ENCODE results near the gene PTPN5. TPM values are rescaled to one million over a fixed set of nuclear protein-coding genes. Genes with fewer than 3 reads are reported as not detected.

The PTPN5 gene
- total RNA-seq, 1 experiment from 2014 or later: not detected

DNA sequence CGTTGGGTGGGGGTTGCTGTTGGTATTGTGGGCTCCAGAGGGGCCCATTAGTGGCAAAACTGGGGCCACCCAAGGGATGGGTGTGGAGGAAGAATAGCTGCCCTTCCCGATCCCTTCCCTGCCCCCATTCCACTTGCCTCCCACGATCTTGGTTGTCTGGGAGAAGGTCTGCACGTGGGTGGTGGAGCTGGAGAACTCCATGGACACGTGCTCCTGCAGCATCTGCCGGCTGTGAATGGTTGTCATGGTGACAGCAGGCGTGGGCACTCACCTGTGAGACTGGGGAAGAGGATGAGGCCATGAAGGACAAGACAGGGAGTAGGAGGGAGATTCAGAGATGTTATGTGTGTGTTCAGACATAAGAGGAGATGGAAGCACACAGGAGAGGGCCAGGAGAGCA, 67.6 kb downstream of the PTPN5 start:
- ChIA-PET POLR2A (no interaction called here), RAD21 (ENCODE audit: low non-redundant PET in 1 of 2, low total read pairs in 2 of 2, uncharacterized antibody in 2 of 2, unreplicated experiment in 2 of 2) (no interaction called here), CTCF (interaction anchor here (1.0 to 1.4 kb wide), 2 partner anchors 20 to 480 kb away, joined by 3 to 4 read pairs; no protein-coding TSS in a partner anchor)
- no peak overlapping the region for H2AFZ ChIP-seq (ENCODE audit: low read depth, low read length, poor library complexity, severe bottlenecking)
- no TSS peak for BruUV-seq (replicated peaks)
- no peaks in the 10 kb centered on the region for H3K9me2 ChIP-seq (ENCODE audit: insufficient read depth)
- no peak overlapping the region for H3K9ac ChIP-seq (ENCODE audit: low read length)
- no peak for DNase-seq (ENCODE audit: low read depth, low spot score)
- ATAC-seq: no peak
- no peaks in the 10 kb centered on the region for H3K9me3 ChIP-seq (ENCODE audit: control insufficient read depth in 1 of 2, insufficient read depth in 1 of 2, low read depth in 1 of 2, low read length in 2 of 2)
- intact Hi-C loops (cut with micrococcal nuclease): no loop called here
- H3K27me3 ChIP-seq (ENCODE audit: insufficient read depth, low read length): no peaks in the 10 kb centered on the region
- H3K4me3 ChIP-seq (replicated peaks in 1 of 2; ENCODE audit: low read depth in 1 of 2, low read length in 2 of 2): no peak overlapping the region
- TF ChIP-seq, protein P1, sequence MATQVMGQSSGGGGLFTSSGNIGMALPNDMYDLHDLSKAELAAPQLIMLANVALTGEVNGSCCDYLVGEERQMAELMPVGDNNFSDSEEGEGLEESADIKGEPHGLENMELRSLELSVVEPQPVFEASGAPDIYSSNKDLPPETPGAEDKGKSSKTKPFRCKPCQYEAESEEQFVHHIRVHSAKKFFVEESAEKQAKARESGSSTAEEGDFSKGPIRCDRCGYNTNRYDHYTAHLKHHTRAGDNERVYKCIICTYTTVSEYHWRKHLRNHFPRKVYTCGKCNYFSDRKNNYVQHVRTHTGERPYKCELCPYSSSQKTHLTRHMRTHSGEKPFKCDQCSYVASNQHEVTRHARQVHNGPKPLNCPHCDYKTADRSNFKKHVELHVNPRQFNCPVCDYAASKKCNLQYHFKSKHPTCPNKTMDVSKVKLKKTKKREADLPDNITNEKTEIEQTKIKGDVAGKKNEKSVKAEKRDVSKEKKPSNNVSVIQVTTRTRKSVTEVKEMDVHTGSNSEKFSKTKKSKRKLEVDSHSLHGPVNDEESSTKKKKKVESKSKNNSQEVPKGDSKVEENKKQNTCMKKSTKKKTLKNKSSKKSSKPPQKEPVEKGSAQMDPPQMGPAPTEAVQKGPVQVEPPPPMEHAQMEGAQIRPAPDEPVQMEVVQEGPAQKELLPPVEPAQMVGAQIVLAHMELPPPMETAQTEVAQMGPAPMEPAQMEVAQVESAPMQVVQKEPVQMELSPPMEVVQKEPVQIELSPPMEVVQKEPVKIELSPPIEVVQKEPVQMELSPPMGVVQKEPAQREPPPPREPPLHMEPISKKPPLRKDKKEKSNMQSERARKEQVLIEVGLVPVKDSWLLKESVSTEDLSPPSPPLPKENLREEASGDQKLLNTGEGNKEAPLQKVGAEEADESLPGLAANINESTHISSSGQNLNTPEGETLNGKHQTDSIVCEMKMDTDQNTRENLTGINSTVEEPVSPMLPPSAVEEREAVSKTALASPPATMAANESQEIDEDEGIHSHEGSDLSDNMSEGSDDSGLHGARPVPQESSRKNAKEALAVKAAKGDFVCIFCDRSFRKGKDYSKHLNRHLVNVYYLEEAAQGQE (IDR thresholded peaks at IDR 0.05; ENCODE audit: low read depth): no peak
- TF ChIP-seq SIN3A (IDR thresholded peaks at IDR 0.05; ENCODE audit: low read depth): no peak
- TF ChIP-seq ZNF274 (IDR thresholded peaks at IDR 0.05; ENCODE audit: low read depth, low read length): no peak
- no peak for TF ChIP-seq YY1 (IDR thresholded peaks at IDR 0.05; ENCODE audit: extremely low read depth, insufficient replicate concordance, low read depth, low read length)
- TF ChIP-seq ZFX (IDR thresholded peaks at IDR 0.05): no peak
- no peak for TF ChIP-seq EZH2 (IDR thresholded peaks at IDR 0.05)
- no peak for TF ChIP-seq TCF7L2 (IDR thresholded peaks at IDR 0.05; ENCODE audit: borderline replicate concordance, extremely low read depth, insufficient read depth, insufficient read length)
- TF ChIP-seq CEBPB (IDR thresholded peaks at IDR 0.05; ENCODE audit: low read depth): no peak
- TF ChIP-seq JUND (IDR thresholded peaks at IDR 0.05): no peak
- TF ChIP-seq ELF1 (IDR thresholded peaks at IDR 0.05; ENCODE audit: borderline replicate concordance, low read depth): no peak
- H3K27ac ChIP-seq (ENCODE audit: low read depth, low read length): no peak overlapping the region
- peaks cover 0 to 20% of the 10 kb centered on the region in 2 experiments; a peak in 2 of 4 replicates for H3K4me1 ChIP-seq (ENCODE audit: control insufficient read depth in 1 of 2, insufficient read depth in 2 of 2, low read length in 2 of 2)
- H3K79me2 ChIP-seq (ENCODE audit: insufficient read depth, low read length): no peaks in the 10 kb centered on the region
- H4K20me1 ChIP-seq (ENCODE audit: insufficient read depth): no peaks in the 10 kb centered on the region
- H3K4me2 ChIP-seq (ENCODE audit: low read length): no peak overlapping the region
- no peaks in the 10 kb centered on the region for H3K36me3 ChIP-seq (ENCODE audit: control insufficient read depth in 1 of 2, insufficient read depth in 2 of 2, low read length in 2 of 2)
